Midbrain (tissue), 1 donor: ENCODE data around the gene MED13.
"Not testable (repeated sequence)": the region's sequence is repeated elsewhere in the genome, so short reads cannot be mapped to it uniquely, and the experiment has no call there.

Experiments
- DNase-seq: peaks from one replicate; lab custom pipeline; 2025; lab: John Stamatoyannopoulos, UW

Gene MED13

GRCh38 chr17:61996916-61997605 lies 68.0 kb downstream of the MED13 start:
- no peak for DNase-seq

GRCh38 chr17:61989509-61989908 lies 75.6 kb downstream of the MED13 start:
- DNase-seq, result no peak

- no peak for DNase-seq
Measured at GRCh38 chr17:61986898-61987297, 78.2 kb downstream of the MED13 start.

DNA sequence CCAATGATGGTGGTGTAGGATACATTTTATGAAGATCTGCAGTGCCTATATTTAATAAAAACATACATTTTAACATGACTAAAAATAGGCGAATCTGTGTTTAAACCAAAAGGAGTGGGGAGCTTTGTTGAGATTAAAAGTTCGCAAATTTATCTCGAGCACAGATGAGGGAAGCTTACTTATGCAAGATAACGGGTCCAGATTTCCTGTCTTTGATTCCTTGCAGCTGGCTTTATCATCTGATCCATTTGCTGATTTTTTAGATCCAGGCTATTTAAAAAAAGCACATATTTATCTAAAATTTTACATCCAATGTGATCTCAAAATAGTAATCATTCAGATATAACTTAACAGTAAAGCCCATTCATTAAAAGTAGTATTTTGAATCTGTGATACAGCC lies 80.3 kb downstream of the MED13 start:
- DNase-seq, result no peak

GRCh38 chr17:61981323-61981722 lies 83.8 kb downstream of the MED13 start:
- DNase-seq, result no peak

DNA sequence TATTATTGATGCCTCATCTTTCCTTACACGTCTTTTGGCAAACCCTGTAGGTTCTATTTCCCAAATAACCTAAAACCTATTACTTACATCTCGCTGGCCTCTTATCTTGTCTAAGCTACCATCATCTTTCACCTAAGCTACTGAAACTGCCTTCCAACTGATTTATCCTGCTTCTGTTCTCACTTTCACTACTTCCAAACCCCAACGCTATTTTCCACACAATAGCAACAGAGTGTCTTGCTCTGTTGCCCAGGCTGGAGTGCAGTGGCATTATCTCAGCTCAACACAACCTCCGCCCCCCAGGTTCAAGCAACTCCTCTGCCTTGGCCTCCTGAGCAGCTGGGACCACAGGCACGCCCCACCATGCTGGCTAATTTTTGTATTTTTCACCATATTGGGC lies 84.5 kb downstream of the MED13 start:
- no peak for DNase-seq

- no peak for DNase-seq
Measured at GRCh38 chr17:61974115-61974514, 91.0 kb downstream of the MED13 start.

GRCh38 chr17:61972311-61972710 lies 92.8 kb downstream of the MED13 start:
- DNase-seq, result no peak

- DNase-seq, result no peak
Measured at GRCh38 chr17:61970030-61970429, 95.0 kb downstream of the MED13 start.

- DNase-seq, result no peak
Measured at GRCh38 chr17:61968757-61969156, 96.3 kb downstream of the MED13 start.

DNA sequence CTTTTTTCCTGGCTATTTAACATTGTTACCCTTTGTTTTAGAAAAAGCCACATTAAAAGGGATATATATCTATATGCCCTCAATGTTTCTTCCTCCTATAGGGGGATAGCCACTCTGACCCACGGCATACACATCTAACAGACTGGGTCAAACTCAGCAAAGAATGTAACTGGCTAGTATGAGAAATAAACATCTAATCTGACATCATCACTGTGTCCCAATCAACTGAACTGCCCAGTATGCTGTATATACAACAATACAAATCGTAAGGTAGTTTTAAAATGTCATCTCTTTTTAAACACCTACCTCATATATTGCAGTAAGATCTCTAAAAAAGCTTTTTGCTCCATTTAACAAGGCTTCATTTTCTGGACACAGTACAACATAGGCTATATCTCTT lies 97.3 kb downstream of the MED13 start:
- DNase-seq, result no peak

DNA sequence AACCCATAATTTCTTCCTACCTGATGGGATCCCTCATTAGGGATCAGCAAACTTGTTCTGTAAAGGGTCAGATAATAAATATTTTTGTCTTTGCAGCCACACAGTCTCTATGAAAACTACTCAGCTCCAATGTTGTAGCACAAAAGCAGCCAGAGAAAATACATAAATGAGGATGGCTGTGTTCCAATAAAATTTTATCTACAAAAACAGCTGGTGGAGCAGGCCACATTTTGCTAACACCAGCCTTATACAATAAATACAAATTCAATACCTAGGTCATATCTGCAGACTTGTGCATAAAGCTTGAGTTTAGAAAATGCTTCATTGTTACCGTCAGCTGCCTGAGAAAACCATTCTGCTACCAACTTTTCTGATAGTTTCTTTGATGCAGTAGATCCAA lies 98.9 kb downstream of the MED13 start:
- DNase-seq, result no peak

- DNase-seq, result no peak
Measured at GRCh38 chr17:61955619-61956018, 109.5 kb downstream of the MED13 start.

DNA sequence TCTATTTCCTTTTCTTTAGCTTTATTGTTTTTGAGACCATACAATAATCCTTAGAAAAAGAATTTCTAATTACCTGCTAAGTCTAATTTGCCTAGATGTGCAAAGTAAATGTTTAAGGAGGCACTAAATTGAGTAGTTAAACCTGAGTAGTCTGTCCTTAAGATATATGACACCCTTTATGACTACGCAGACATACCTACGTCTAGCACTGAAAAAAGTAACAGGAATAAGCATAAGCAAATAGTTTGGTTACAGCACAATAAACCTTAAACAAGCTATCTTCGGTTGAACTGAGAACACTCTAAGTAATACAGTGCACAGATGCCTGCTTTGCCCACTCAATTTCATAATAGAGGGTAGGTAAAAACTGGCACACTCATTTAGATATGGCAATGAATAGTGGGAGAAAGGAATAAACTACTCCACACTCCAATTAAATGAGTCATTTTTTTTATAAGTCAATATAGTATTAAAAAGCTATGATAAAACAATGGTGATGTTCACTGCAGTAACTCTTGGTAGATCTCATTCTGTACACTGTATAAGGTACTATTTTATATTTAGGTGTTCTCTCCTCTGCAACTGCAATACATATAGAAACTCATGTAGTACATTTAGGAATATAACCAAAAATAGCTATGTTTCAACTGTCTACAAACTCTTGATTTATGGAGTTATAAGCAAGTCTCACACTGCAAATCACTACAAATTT lies 117.6 kb downstream of the MED13 start:
- DNase-seq, result no peak

DNA sequence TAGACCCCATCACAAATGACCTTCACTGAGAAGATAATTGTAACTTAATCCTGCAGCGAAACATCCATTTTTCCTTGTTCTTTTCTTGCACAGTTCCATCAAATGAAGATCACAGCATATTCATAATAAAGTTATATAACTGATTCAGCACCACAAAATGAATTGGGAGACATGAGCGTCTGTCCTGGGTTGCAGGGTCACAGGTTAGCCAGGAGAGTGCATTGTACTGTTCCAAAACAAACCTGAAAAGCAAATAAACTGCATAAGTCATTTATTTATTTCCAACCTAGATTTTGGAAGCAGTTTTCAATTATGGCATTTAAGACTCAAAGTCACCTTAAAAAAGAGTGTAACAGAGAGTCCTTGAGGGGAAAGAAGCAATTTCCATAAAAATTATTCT lies 118.7 kb downstream of the MED13 start:
- no peak for DNase-seq

GRCh38 chr17:61943117-61943516 lies 122.0 kb downstream of the MED13 start:
- DNase-seq, result no peak

GRCh38 chr17:61942085-61942484 lies 123.0 kb downstream of the MED13 start:
- no peak for DNase-seq

- no peak for DNase-seq
Measured at GRCh38 chr17:61928101-61928436, 137.0 kb downstream of the MED13 start.

- DNase-seq, result peak; percentile 96
Measured at GRCh38 chr17:61927208-61928100, 137.6 kb downstream of the MED13 start, which contains the start of gene INTS2. Gene INTS2 (minus strand): TSS chr17:61927982. CDS start chr17:61926644, 1,338 bp downstream.

DNA sequence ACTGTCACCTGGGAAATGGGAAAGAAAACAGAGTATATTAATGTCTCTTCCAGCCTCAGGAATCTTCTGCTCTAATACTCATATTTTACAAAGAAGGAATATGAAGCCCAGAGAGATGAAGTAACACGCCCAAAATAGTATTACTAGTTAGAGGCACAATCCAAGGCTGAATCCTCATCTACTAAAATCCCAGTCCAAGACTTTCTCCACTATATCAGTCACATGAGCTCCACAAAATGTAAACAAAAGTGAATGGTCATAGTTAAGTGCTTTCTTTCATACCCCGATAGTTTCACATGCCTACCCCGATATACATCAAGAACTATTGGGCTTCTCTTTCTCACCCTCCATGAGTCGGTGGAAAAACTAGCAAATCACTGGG lies 138.3 kb downstream of the MED13 start:
- DNase-seq, result no peak

GRCh38 chr17:61915162-61915561 lies 149.9 kb downstream of the MED13 start:
- DNase-seq, result not testable (repeated sequence)

- no peak for DNase-seq
Measured at GRCh38 chr17:61908292-61909037, 156.6 kb downstream of the MED13 start.
